Limb (tissue), 2 donors: ENCODE data around the gene MSL1.
A peak's percentile ranks its signal among the peaks of the same experiment; 100 is the strongest.
"Not testable (repeated sequence)": the region's sequence is repeated elsewhere in the genome, so short reads cannot be mapped to it uniquely, and the experiment has no call there.

Source experiments
- DNase-seq, 2 donors: peaks; one replicate each; pipeline ENCODE4 v3.0.0-alpha.2; 2016; ENCODE audit errors: extremely low spot score in 2 of 2

MSL1 gene

GRCh38 chr17:40124279-40125141, 2.7 kb downstream of the MSL1 start:
- no peak for DNase-seq

- no peak for DNase-seq
Measured at GRCh38 chr17:40129498-40129897, 7.7 kb downstream of the MSL1 start.

GRCh38 chr17:40130352-40131042, 8.7 kb downstream of the MSL1 start:
- DNase-seq = no peak

- no peak for DNase-seq
Measured at GRCh38 chr17:40134184-40134583, 12.4 kb downstream of the MSL1 start.

- no peak for DNase-seq
Measured at GRCh38 chr17:40135817-40136216, 14.0 kb downstream of the MSL1 start.

- DNase-seq = no peak
Measured at GRCh38 chr17:40139566-40140058, 17.8 kb downstream of the MSL1 start.

GRCh38 chr17:40143166-40143565, 21.4 kb downstream of the MSL1 start:
- DNase-seq = not testable (repeated sequence)

GRCh38 chr17:40145476-40145875, 23.7 kb downstream of the MSL1 start:
- DNase-seq = no peak

GRCh38 chr17:40148527-40148926, 26.8 kb downstream of the MSL1 start:
- DNase-seq = no peak

GRCh38 chr17:40150276-40150675, 28.5 kb downstream of the MSL1 start:
- no peak for DNase-seq

- no peak for DNase-seq
Measured at GRCh38 chr17:40151414-40151963, 29.7 kb downstream of the MSL1 start.

- DNase-seq = no peak
Measured at GRCh38 chr17:40153603-40154236, 31.9 kb downstream of the MSL1 start.

GRCh38 chr17:40157973-40158372, 36.2 kb downstream of the MSL1 start:
- no peak for DNase-seq

GRCh38 chr17:40158438-40159013, 36.8 kb downstream of the MSL1 start:
- no peak for DNase-seq

- no peak for DNase-seq
Measured at GRCh38 chr17:40159456-40159855, 37.7 kb downstream of the MSL1 start.

- no peak for DNase-seq
Measured at GRCh38 chr17:40167685-40168261, 46.0 kb downstream of the MSL1 start.

- DNase-seq = peak in 1 of 2 donors; percentile 77
Measured at GRCh38 chr17:40168262-40168832, 46.6 kb downstream of the MSL1 start.

GRCh38 chr17:40170325-40170724, 48.6 kb downstream of the MSL1 start:
- no peak for DNase-seq

GRCh38 chr17:40171750-40172149, 50.0 kb downstream of the MSL1 start:
- no peak for DNase-seq

- DNase-seq = no peak
Measured at GRCh38 chr17:40173091-40173777, 51.5 kb downstream of the MSL1 start.
